Pancreas (tissue), 10 donors: Measurements from ENCODE around the gene PPT2. TPM values are rescaled to one million over a fixed set of nuclear protein-coding genes. Genes with fewer than 3 reads are reported as not detected.

ENCODE experiments used
- ATAC-seq, 4 donors: fragments of 200-7000 bp; cut with Tn5 transposase; one replicate each; pipeline versions ENCODE4 v1.8.0 to v1.9.1; 2020; ENCODE audit warnings: mild to moderate bottlenecking in 4 of 4, moderate library complexity in 4 of 4
- DNase-seq, 6 donors: peaks; one replicate each; pipeline ENCODE4 v3.0.0-alpha.2; 2020
- FAIRE-seq: peaks from 2 replicates; lab custom pipeline; 2012; peaks lifted over from hg19 to GRCh38; lab: Jason Lieb, UNC
- H3K27ac ChIP-seq, 4 donors: fragments of 200-600 bp; sonication (generic); 1 replicate in 3 of 4; 2 replicates in 1 of 4; pipeline versions ENCODE4 v1.5.0 to v1.8.0; 2020
- H3K27me3 ChIP-seq, 4 donors: fragments of 200-600 bp; one replicate each; pipeline ENCODE4 v1.8.0; 2021
- H3K36me3 ChIP-seq, 3 donors: fragments of 200-600 bp; sonication (generic) in 1 of 3; one replicate each; pipeline versions ENCODE4 v1.5.0 to v1.8.0; 2020 to 2021
- H3K4me1 ChIP-seq, 3 donors: fragments of 200-600 bp; one replicate each; pipeline ENCODE4 v1.8.0; 2021
- H3K4me3 ChIP-seq, 4 donors: fragments of 200-600 bp; sonication (generic) in 2 of 4; one replicate each; pipeline versions ENCODE4 v1.5.0 to v1.8.0; 2020 to 2021
- H3K9me3 ChIP-seq, 4 donors: fragments of 200-600 bp; one replicate each; pipeline ENCODE4 v1.8.0; 2021
- CTCF ChIP-seq, 4 donors: fragments of 200-600 bp; sonication (generic) in 3 of 4; IDR thresholded peaks; one replicate each; pipeline versions ENCODE4 v1.5.0 to v1.8.0; 2021; ENCODE audit warnings: antibody characterized with exemption in 4 of 4
- WGBS, 2 donors: extraction: QIAGEN DNeasy Blood & Tissue Kit; methylation state at CpG; one replicate each; pipeline ENCODE4 v1.1.7; 2013; 5-methylcytosine and 5-hydroxymethylcytosine counted together
- intact Hi-C, 3 donors: fragments of 100-400 bp; cut with DNase I; formaldehyde crosslinking; loops; one replicate each; pipeline versions ENCODE4 v1.11.1 to v1.14.2; 2022
- microRNA-seq, 2 donors: library from miRNA; unstranded; fragments of <30 nt; microRNA quantifications; one replicate each; pipeline versions ENCODE4 to v1.1.0, GENCODE V29; 2019 to 2020
- polyA plus RNA-seq, 2 donors: library from polyadenylated mRNA; stranded (reverse); fragments of 200-250 nt; gene quantifications; one replicate each; pipeline ENCODE4 v1.2.3, GENCODE V29; 2013
- total RNA-seq, 6 donors: library from RNA; stranded (reverse); fragmentation: NEBNext Ultra II Directional in 4 of 6; extraction: Animal tissue kit (Norgen Biotek cat#: 25700) in 4 of 6; gene quantifications; one replicate each; pipeline versions ENCODE4 v1.2.1 to v1.2.4, GENCODE V29; 2021 to 2023
- donor health status: healthy with polysubstance abuse.
- donor health status: DM: no; HTN: no; CAD: no; lungs with moderate emphysema.
- donor health status: DM: no; HTN: no; CAD: no.
- donor health status: control.
- donor health status: control.
- donor health status: Bipolar disorder and iron deficiency.
- donor health status: DM: yes; HTN: yes; CAD: no.
- donor health status: DM: no; HTN: no; CAD: no.
- donor health status: DM: no; HTN: no; CAD: no.
- donor health status: DM: yes; HTN: yes; CAD: no.

The PPT2 gene
- total and polyA plus RNA-seq, 8 donors, result 5.6 to 13.9 (median 8.4) TPM

- Histone ChIP-seq H3K36me3 (no peaks in the 10 kb centered on the region), H3K4me3 (no peak overlapping the region), H3K9me3 (no peaks in the 10 kb centered on the region), H3K27me3 (no peaks in the 10 kb centered on the region), H3K27ac (no peak overlapping the region), H3K4me1 (no peaks in the 10 kb centered on the region)
- intact Hi-C loops, result no loop called here
- FAIRE-seq, result no peak
- no peak for ATAC-seq
- no peak for TF ChIP-seq CTCF (IDR thresholded peaks at IDR 0.05)
- WGBS, 2 donors, result 74% methylated on average over 12 of the region's 12 CpGs
- no peak for DNase-seq
These were observed 58.3 kb downstream of the PPT2 start for GRCh38 chr6:32212076-32212760.

Small RNA genes within 50 kb of the gene (microRNA-seq; reads per million reads assigned to microRNA genes)
- gene MIR6721, result 0 to 0.88 reads per million in 2 donors
- gene MIR6833, result 0 to 0.59 reads per million in 2 donors

Other genes with a start within 250 kb of the PPT2 start
- 10 to 100 TPM in 1 of 6 donors, 1 to 10 TPM in 5; 1.1 to 14.0 (median 4.4) TPM for gene C2, start 226.4 kb upstream of the PPT2 start, total RNA-seq
- 1 to 10 TPM in 1 of 2 donors, under 1 TPM in 1; 0.63 to 1.8 TPM for gene C2, start 226.4 kb upstream of the PPT2 start, polyA plus RNA-seq
- gene CFB, start 208.0 kb upstream of the PPT2 start, total RNA-seq, result 100 to 1,000 TPM in 2 of 6 donors, 10 to 100 TPM in 4; 23.4 to 330 (median 57.1) TPM
- gene CFB, start 208.0 kb upstream of the PPT2 start, polyA plus RNA-seq, result 100 to 1,000 TPM; 101 to 117 TPM
- gene NELFE, start 195.2 kb upstream of the PPT2 start, total RNA-seq, result 10 to 100 TPM; 22.5 to 40.8 (median 28.2) TPM
- gene NELFE, start 195.2 kb upstream of the PPT2 start, polyA plus RNA-seq, result 10 to 100 TPM; 33.8 to 43.8 TPM
- gene SKIC2, start 195.0 kb upstream of the PPT2 start, total RNA-seq, result 10 to 100 TPM; 21.4 to 46.3 (median 25.6) TPM
- 100 to 1,000 TPM; 117 to 163 TPM for gene SKIC2, start 195.0 kb upstream of the PPT2 start, polyA plus RNA-seq
- gene DXO, start 182.0 kb upstream of the PPT2 start, total RNA-seq, result 10 to 100 TPM in 4 of 6 donors, 1 to 10 TPM in 2; 8.2 to 12.6 (median 11.0) TPM
- gene DXO, start 182.0 kb upstream of the PPT2 start, polyA plus RNA-seq, result 10 to 100 TPM; 32.0 to 39.7 TPM
- 100 to 1,000 TPM in 3 of 6 donors, 10 to 100 TPM in 3; 14.0 to 789 (median 112) TPM for gene C4A, start 172.1 kb upstream of the PPT2 start, total RNA-seq
- gene C4A, start 172.1 kb upstream of the PPT2 start, polyA plus RNA-seq, result 100 to 1,000 TPM in 1 of 2 donors, 10 to 100 TPM in 1; 40.3 to 130 TPM
- gene C4B, start 139.3 kb upstream of the PPT2 start, total RNA-seq, result 100 to 1,000 TPM in 4 of 6 donors, 10 to 100 TPM in 2; 15.3 to 665 (median 166) TPM
- gene C4B, start 139.3 kb upstream of the PPT2 start, polyA plus RNA-seq, result 100 to 1,000 TPM in 1 of 2 donors, 10 to 100 TPM in 1; 46.1 to 137 TPM
- 1 to 10 TPM in 1 of 6 donors, under 1 TPM in 5; 0.23 to 1.5 (median 0.71) TPM for gene CYP21A2, start 115.7 kb upstream of the PPT2 start, total RNA-seq
- gene CYP21A2, start 115.7 kb upstream of the PPT2 start, polyA plus RNA-seq, result 1 to 10 TPM; 1.3 to 2.7 TPM
- gene TNXB, start 44.8 kb upstream of the PPT2 start, total RNA-seq, result 10 to 100 TPM in 2 of 6 donors, 1 to 10 TPM in 4; 5.2 to 15.2 (median 7.1) TPM
- gene TNXB, start 44.8 kb upstream of the PPT2 start, polyA plus RNA-seq, result 10 to 100 TPM; 13.1 to 18.6 TPM
- 10 to 100 TPM; 30.2 to 56.5 (median 36.3) TPM for gene ATF6B, start 25.9 kb upstream of the PPT2 start, total RNA-seq
- 10 to 100 TPM; 54.0 to 68.0 TPM for gene ATF6B, start 25.9 kb upstream of the PPT2 start, polyA plus RNA-seq
- gene FKBPL, start 23.9 kb upstream of the PPT2 start, total RNA-seq, result 1 to 10 TPM; 2.0 to 4.7 (median 3.3) TPM
- 1 to 10 TPM; 5.0 to 5.9 TPM for gene FKBPL, start 23.9 kb upstream of the PPT2 start, polyA plus RNA-seq
- gene PRRT1, start 2.2 kb upstream of the PPT2 start, total RNA-seq, result under 1 TPM; 0.08 to 0.69 (median 0.37) TPM
- gene PRRT1, start 2.2 kb upstream of the PPT2 start, polyA plus RNA-seq, result 1 to 10 TPM; 3.3 to 5.8 TPM
- gene EGFL8, start 10.5 kb downstream of the PPT2 start, total RNA-seq, result 10 to 100 TPM in 1 of 6 donors, 1 to 10 TPM in 5; 2.2 to 10.8 (median 5.4) TPM
- gene EGFL8, start 10.5 kb downstream of the PPT2 start, polyA plus RNA-seq, result 10 to 100 TPM; 23.1 to 46.8 TPM
- gene AGPAT1, start 21.9 kb downstream of the PPT2 start, total RNA-seq, result 10 to 100 TPM; 10.1 to 28.1 (median 15.7) TPM
- 10 to 100 TPM; 19.6 to 24.5 TPM for gene AGPAT1, start 21.9 kb downstream of the PPT2 start, polyA plus RNA-seq
- 10 to 100 TPM; 16.1 to 28.5 (median 23.2) TPM for gene RNF5, start 24.3 kb downstream of the PPT2 start, total RNA-seq
- 10 to 100 TPM; 29.0 to 41.4 TPM for gene RNF5, start 24.3 kb downstream of the PPT2 start, polyA plus RNA-seq
- 1 to 10 TPM; 1.9 to 4.4 (median 2.9) TPM for gene AGER, start 30.1 kb downstream of the PPT2 start, total RNA-seq
- gene AGER, start 30.1 kb downstream of the PPT2 start, polyA plus RNA-seq, result 10 to 100 TPM; 14.1 to 20.6 TPM
- gene PBX2, start 36.1 kb downstream of the PPT2 start, total RNA-seq, result 10 to 100 TPM; 20.4 to 45.7 (median 26.1) TPM
- gene PBX2, start 36.1 kb downstream of the PPT2 start, polyA plus RNA-seq, result 10 to 100 TPM; 45.9 to 56.3 TPM
- 10 to 100 TPM in 1 of 6 donors, 1 to 10 TPM in 3, under 1 TPM in 2; 0.59 to 10.1 (median 2.9) TPM for gene GPSM3, start 38.5 kb downstream of the PPT2 start, total RNA-seq
- 1 to 10 TPM; 5.2 to 5.4 TPM for gene GPSM3, start 38.5 kb downstream of the PPT2 start, polyA plus RNA-seq
- 1 to 10 TPM; 3.1 to 7.1 (median 4.7) TPM for gene NOTCH4, start 69.9 kb downstream of the PPT2 start, total RNA-seq
- 10 to 100 TPM; 27.4 to 45.2 TPM for gene NOTCH4, start 69.9 kb downstream of the PPT2 start, polyA plus RNA-seq
- gene TSBP1, start 217.8 kb downstream of the PPT2 start, total RNA-seq, result not detected
- gene TSBP1, start 217.8 kb downstream of the PPT2 start, polyA plus RNA-seq, result not detected